Vagina (tissue), 2 donors: ENCODE data around the gene XRN1.

ENCODE experiments used
- CTCF ChIP-seq, 3 experiments: fragments of 450-650 bp in 2 of 3; fragments of 200-600 bp in 1 of 3; sonication (generic) in 1 of 3; IDR thresholded peaks; one replicate each; pipeline ENCODE4 v1.5.1; 2017 to 2019; ENCODE audit warnings: antibody characterized with exemption in 3 of 3, mild to moderate bottlenecking in 2 of 3, moderate library complexity in 2 of 3
- POLR2A ChIP-seq, 2 donors: fragments of 450-650 bp; IDR thresholded peaks; one replicate each; pipeline ENCODE4 v1.6.1; 2017; ENCODE audit warnings: antibody characterized with exemption in 2 of 2, mild to moderate bottlenecking in 2 of 2, moderate library complexity in 2 of 2

DNA sequence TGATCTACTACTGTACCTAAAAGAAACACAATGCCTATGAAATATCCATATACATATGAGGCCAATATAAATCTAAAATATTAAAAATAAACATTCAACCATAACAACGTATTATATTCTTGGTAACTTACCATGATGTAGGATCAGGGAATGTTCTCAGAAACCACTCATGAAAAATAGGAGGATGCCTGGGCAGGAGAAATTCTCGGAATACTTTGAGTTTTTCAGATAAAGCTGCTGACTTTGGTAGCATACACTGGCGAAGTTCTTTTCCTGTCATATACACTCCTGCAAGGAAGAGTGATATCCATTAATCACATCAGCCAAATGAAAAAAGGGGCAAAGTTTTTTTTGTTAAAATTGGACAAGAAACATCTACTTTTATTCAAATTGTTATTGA, 11.3 kb upstream of the XRN1 start:
- no peak for TF ChIP-seq POLR2A (IDR thresholded peaks at IDR 0.05)
- no peak for TF ChIP-seq CTCF (IDR thresholded peaks at IDR 0.05)
